Activated CD8-positive, alpha-beta T cell treated with anti-CD3 and anti-CD28 coated beads for 36 hours (primary cell): Measurements from ENCODE around the gene CIZ1. TPM values are rescaled to one million over a fixed set of nuclear protein-coding genes. Genes with fewer than 3 reads are reported as not detected.

ENCODE experiments used
- ATAC-seq: fragments of 200-7000 bp; cut with Tn5 transposase; one replicate; pipeline ENCODE4 v1.10.0; 2021; ENCODE audit warnings: mild to moderate bottlenecking, moderate library complexity
- CTCF ChIA-PET: fragments of 350-600 bp; sonication (Branson Sonifier 250); formaldehyde crosslinking; loops from one replicate; lab custom pipeline; 2021; ENCODE audit warnings: antibody characterized with exemption; lab: Charles Lee
- POLR2A ChIA-PET: fragments of 350-600 bp; sonication (Branson Sonifier 250); formaldehyde crosslinking; loops from one replicate; lab custom pipeline; 2021; ENCODE audit warnings: antibody characterized with exemption; lab: Charles Lee
- DNase-seq: peaks from one replicate; pipeline ENCODE4 v3.0.0-alpha.2; 2020
- H3K27ac Mint-ChIP-seq: one replicate; pipeline ENCODE4 v1.8.0; 2021; ENCODE audit warnings: mild to moderate bottlenecking, mixed read lengths
- H3K27me3 Mint-ChIP-seq: one replicate; pipeline ENCODE4 v1.8.0; 2021; ENCODE audit warnings: mixed read lengths
- H3K36me3 Mint-ChIP-seq: one replicate; pipeline ENCODE4 v1.8.0; 2021; ENCODE audit warnings: low read depth, mixed read lengths
- H3K4me1 Mint-ChIP-seq: one replicate; pipeline ENCODE4 v1.8.0; 2021; ENCODE audit warnings: low read depth, mixed read lengths
- H3K4me3 Mint-ChIP-seq: one replicate; pipeline ENCODE4 v1.8.0; 2021; ENCODE audit warnings: mild to moderate bottlenecking, moderate library complexity, mixed read lengths
- H3K9me3 Mint-ChIP-seq: one replicate; pipeline ENCODE4 v1.8.0; 2021; ENCODE audit warnings: mixed read lengths
- CTCF ChIP-seq: fragments of 200-600 bp; IDR thresholded peaks from one replicate; pipeline ENCODE4 v1.8.0; 2022; ENCODE audit warnings: antibody characterized with exemption, mild to moderate bottlenecking
- intact Hi-C: fragments of 100-400 bp; cut with micrococcal nuclease; formaldehyde crosslinking; loops from one replicate; pipeline ENCODE4 v1.10.0; 2022
- total RNA-seq, 2 experiments: library from RNA; stranded (reverse); gene quantifications; one replicate each; pipeline ENCODE4 v1.2.3, GENCODE V29; 2021

CIZ1 gene
- total RNA-seq, 2 experiments from 2014 or later: 75.7 to 77.1 TPM

- ATAC-seq (no peak), DNase-seq (no peak)
- H3K4me3 Mint-ChIP-seq: no peak overlapping the region
- H3K27ac Mint-ChIP-seq: no peak overlapping the region
- no peaks in the 10 kb centered on the region for H3K9me3 Mint-ChIP-seq
- no peaks in the 10 kb centered on the region for H3K27me3 Mint-ChIP-seq
- CTCF ChIA-PET: interaction anchor here (0.8 to 1.2 kb wide), 2 partner anchors 15 to 26 kb away, joined by 3 read pairs; no protein-coding TSS in a partner anchor
- no peaks in the 10 kb centered on the region for H3K36me3 Mint-ChIP-seq
- TF ChIP-seq CTCF: no peak
- peaks cover 5% of the 10 kb centered on the region for H3K4me1 Mint-ChIP-seq
- POLR2A ChIA-PET: no interaction called here
- intact Hi-C loops: no loop called here
Measured at GRCh38 chr9:128143525-128144238, 47.7 kb downstream of the CIZ1 start.

GRCh38 chr9:128142596-128142995 is 48.8 kb downstream of the CIZ1 start:
- TF ChIP-seq CTCF: no peak
- no peak overlapping the region for H3K27ac Mint-ChIP-seq
- POLR2A ChIA-PET: no interaction called here
- DNase-seq: no peak
- no peaks in the 10 kb centered on the region for H3K36me3 Mint-ChIP-seq
- ATAC-seq: no peak
- CTCF ChIA-PET: interaction anchor here (1.2 to 1.6 kb wide), 2 partner anchors 16 to 25 kb away, joined by 3 to 4 read pairs; no protein-coding TSS in a partner anchor
- no peak overlapping the region for H3K4me3 Mint-ChIP-seq
- intact Hi-C loops: no loop called here
- peaks cover 5% of the 10 kb centered on the region for H3K4me1 Mint-ChIP-seq
- H3K9me3 Mint-ChIP-seq: no peaks in the 10 kb centered on the region
- no peaks in the 10 kb centered on the region for H3K27me3 Mint-ChIP-seq

- TF ChIP-seq CTCF: no peak
- no peak for DNase-seq
- H3K9me3 Mint-ChIP-seq: no peaks in the 10 kb centered on the region
- H3K4me3 Mint-ChIP-seq: no peak overlapping the region
- no peaks in the 10 kb centered on the region for H3K36me3 Mint-ChIP-seq
- no peaks in the 10 kb centered on the region for H3K27me3 Mint-ChIP-seq
- POLR2A ChIA-PET: interaction anchor here (0.9 kb wide), 1 partner anchor 14 kb away, joined by 3 read pairs; no protein-coding TSS in a partner anchor
- H3K27ac Mint-ChIP-seq: no peak overlapping the region
- peak; percentile 60 for ATAC-seq
- CTCF ChIA-PET: interaction anchor here (1.0 to 1.6 kb wide), 2 partner anchors 13 to 24 kb away, joined by 3 to 4 read pairs; no protein-coding TSS in a partner anchor
- intact Hi-C loops: no loop called here
- H3K4me1 Mint-ChIP-seq: peaks cover 5% of the 10 kb centered on the region
Measured at GRCh38 chr9:128142061-128142460, 49.3 kb downstream of the CIZ1 start.

- H3K36me3 Mint-ChIP-seq: no peaks in the 10 kb centered on the region
- H3K27ac Mint-ChIP-seq: no peak overlapping the region
- peaks cover 5% of the 10 kb centered on the region for H3K4me1 Mint-ChIP-seq
- CTCF ChIA-PET: interaction anchor here (1.0 to 1.6 kb wide), 2 partner anchors 12 to 24 kb away, joined by 3 to 4 read pairs; no protein-coding TSS in a partner anchor
- no peak for TF ChIP-seq CTCF
- H3K27me3 Mint-ChIP-seq: no peaks in the 10 kb centered on the region
- ATAC-seq (no peak), DNase-seq (no peak)
- no peaks in the 10 kb centered on the region for H3K9me3 Mint-ChIP-seq
- no peak overlapping the region for H3K4me3 Mint-ChIP-seq
- intact Hi-C loops: no loop called here
- POLR2A ChIA-PET: interaction anchor here (0.9 kb wide), 1 partner anchor 13 kb away, joined by 3 read pairs; no protein-coding TSS in a partner anchor
Measured at GRCh38 chr9:128141604-128142003, 49.8 kb downstream of the CIZ1 start.

GRCh38 chr9:128139621-128140020 is 51.8 kb downstream of the CIZ1 start:
- Mint-ChIP-seq H3K4me3 (no peak overlapping the region), H3K27me3 (peaks cover 2% of the 10 kb centered on the region), H3K27ac (no peak overlapping the region), H3K36me3 (no peaks in the 10 kb centered on the region), H3K9me3 (no peaks in the 10 kb centered on the region), H3K4me1 (peaks cover 5% of the 10 kb centered on the region)
- ATAC-seq: no peak
- CTCF ChIA-PET: no interaction called here
- intact Hi-C loops: no loop called here
- POLR2A ChIA-PET: no interaction called here
- DNase-seq: no peak
- TF ChIP-seq CTCF: no peak
